ENCODE results near the gene SLAIN1. TPM values are rescaled to one million over a fixed set of nuclear protein-coding genes. Genes with fewer than 3 reads are reported as not detected.

SLAIN1 gene
- total RNA-seq, 2 experiments from 2014 or later = 16.4 to 31.7 TPM

DNA sequence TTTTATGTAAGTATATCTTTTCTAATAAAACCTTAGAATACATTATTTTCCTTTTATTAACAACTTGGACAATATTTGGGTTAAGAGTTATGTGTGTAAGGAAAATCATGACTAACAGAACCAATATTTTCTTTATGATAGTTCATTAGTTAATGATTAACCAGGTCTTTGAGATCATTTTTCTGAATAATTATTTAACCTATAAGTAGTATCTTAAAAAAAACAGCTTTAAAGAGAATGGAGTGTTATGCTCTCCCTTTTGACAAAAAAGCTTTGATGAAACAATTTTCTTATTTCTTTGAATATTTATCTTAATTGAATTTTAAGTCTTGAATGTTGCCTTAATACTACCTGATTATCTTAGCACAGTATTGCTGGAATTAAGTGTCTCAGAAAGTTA lies 3.8 kb downstream of the SLAIN1 start:
- no TSS peak for BruUV-seq (replicated peaks)
- Histone ChIP-seq H3K4me2 (ENCODE audit: low read length) (no peak overlapping the region), H3K9me3 (ENCODE audit: low read length) (no peaks in the 10 kb centered on the region), H3K27ac (ENCODE audit: low read depth, low read length, poor library complexity, severe bottlenecking) (no peak overlapping the region), H3K9me2 (ENCODE audit: insufficient read depth, low read length) (no peaks in the 10 kb centered on the region), H3K36me3 (ENCODE audit: insufficient read depth, low read length) (peaks cover 2% of the 10 kb centered on the region; the same call in 1 of the 2 replicates), H2AFZ (ENCODE audit: low read length) (no peak overlapping the region), H4K20me1 (ENCODE audit: insufficient read depth, low read length) (peaks cover 24% of the 10 kb centered on the region), H3K79me2 (ENCODE audit: insufficient read depth, low read depth, low read length) (peaks cover 22% of the 10 kb centered on the region; the same call in 1 of the 2 replicates), H3K4me3 (ENCODE audit: low read depth, low read length, poor library complexity, severe bottlenecking) (no peak overlapping the region), H3K4me1 (ENCODE audit: insufficient read depth, low read length, poor library complexity, severe bottlenecking) (peaks cover 23% of the 10 kb centered on the region)
- ChIA-PET CTCF (ENCODE audit: unreplicated experiment) (no interaction called here), POLR2A (interaction anchor here (0.6 to 0.8 kb wide), 4 partner anchors 40 to 762 kb away, joined by 3 to 5 read pairs (median 4); no protein-coding TSS in a partner anchor)
- intact Hi-C loops (cut with micrococcal nuclease; ENCODE audit: unreplicated experiment) = no loop called here
- no peak for TF ChIP-seq EZH2phosphoT487 (IDR thresholded peaks at IDR 0.05; ENCODE audit: borderline replicate concordance, low read depth, low read length)
- TF ChIP-seq, protein P1, sequence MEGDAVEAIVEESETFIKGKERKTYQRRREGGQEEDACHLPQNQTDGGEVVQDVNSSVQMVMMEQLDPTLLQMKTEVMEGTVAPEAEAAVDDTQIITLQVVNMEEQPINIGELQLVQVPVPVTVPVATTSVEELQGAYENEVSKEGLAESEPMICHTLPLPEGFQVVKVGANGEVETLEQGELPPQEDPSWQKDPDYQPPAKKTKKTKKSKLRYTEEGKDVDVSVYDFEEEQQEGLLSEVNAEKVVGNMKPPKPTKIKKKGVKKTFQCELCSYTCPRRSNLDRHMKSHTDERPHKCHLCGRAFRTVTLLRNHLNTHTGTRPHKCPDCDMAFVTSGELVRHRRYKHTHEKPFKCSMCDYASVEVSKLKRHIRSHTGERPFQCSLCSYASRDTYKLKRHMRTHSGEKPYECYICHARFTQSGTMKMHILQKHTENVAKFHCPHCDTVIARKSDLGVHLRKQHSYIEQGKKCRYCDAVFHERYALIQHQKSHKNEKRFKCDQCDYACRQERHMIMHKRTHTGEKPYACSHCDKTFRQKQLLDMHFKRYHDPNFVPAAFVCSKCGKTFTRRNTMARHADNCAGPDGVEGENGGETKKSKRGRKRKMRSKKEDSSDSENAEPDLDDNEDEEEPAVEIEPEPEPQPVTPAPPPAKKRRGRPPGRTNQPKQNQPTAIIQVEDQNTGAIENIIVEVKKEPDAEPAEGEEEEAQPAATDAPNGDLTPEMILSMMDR (conservative IDR thresholded peaks at IDR 0.05; ENCODE audit: low read length) = no peak
- no peak for DNase-seq (ENCODE audit: low spot score)

DNA sequence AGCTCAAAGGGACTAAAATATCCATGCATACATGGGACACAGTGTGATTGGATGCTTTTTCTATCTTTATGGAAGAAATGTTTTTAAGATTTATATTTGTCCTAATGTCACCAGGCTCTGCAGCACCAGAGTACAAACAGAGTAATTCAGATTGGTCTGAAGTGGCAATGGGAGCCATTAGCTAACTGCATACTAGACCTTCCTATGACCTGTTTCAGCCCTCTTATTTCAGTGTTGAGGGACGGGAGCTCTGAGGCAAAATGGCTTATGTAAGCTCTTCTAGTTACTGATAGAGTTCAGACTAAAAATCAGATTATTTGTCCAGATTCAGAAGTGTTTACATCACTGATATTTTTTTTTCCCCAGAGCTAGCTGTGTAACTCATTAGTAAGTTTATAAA lies 4.9 kb downstream of the SLAIN1 start:
- TF ChIP-seq, protein P1 (conservative IDR thresholded peaks at IDR 0.05; ENCODE audit: low read length) = no peak
- TF ChIP-seq EZH2phosphoT487 (IDR thresholded peaks at IDR 0.05; ENCODE audit: borderline replicate concordance, low read depth, low read length) = no peak
- Histone ChIP-seq H3K9me2 (ENCODE audit: insufficient read depth, low read length) (no peaks in the 10 kb centered on the region), H3K79me2 (ENCODE audit: insufficient read depth, low read depth, low read length) (peaks cover 22% of the 10 kb centered on the region; the same call in 1 of the 2 replicates), H3K4me3 (ENCODE audit: low read depth, low read length, poor library complexity, severe bottlenecking) (no peak overlapping the region), H3K27ac (ENCODE audit: low read depth, low read length, poor library complexity, severe bottlenecking) (no peak overlapping the region), H3K9me3 (ENCODE audit: low read length) (no peaks in the 10 kb centered on the region), H3K4me1 (ENCODE audit: insufficient read depth, low read length, poor library complexity, severe bottlenecking) (peaks cover 14% of the 10 kb centered on the region), H4K20me1 (ENCODE audit: insufficient read depth, low read length) (peaks cover 24% of the 10 kb centered on the region), H3K4me2 (ENCODE audit: low read length) (no peak overlapping the region), H2AFZ (ENCODE audit: low read length) (no peak overlapping the region), H3K36me3 (ENCODE audit: insufficient read depth, low read length) (peaks cover 6% of the 10 kb centered on the region; the same call in 1 of the 2 replicates)
- TSS peak; percentile 13 for BruUV-seq (replicated peaks)
- intact Hi-C loops (cut with micrococcal nuclease; ENCODE audit: unreplicated experiment) = no loop called here
- POLR2A ChIA-PET = interaction anchor here (0.5 kb wide), 1 partner anchor 968 kb away, joined by 3 read pairs; no protein-coding TSS in a partner anchor
- no peak for DNase-seq (ENCODE audit: low spot score)
- CTCF ChIA-PET (ENCODE audit: unreplicated experiment) = no interaction called here

DNA sequence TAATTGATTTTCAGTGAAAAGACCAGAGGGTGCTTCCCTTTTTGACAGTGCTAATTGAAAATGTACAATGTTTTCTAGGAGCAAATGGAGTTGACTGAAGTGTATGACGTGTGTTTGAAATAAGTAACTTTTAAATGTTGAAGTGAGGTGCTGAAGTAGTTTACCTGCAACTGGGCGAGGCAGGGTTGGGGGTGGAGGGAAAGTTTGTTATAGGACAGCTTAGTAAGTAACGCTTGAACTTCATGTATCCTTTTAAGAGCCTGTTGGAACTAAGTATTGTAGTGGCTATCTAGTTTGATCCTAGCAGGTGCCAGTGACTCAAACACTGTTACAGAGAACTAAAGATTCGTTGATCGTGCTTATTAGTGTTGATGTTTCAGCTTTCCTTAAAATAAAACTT lies 5.9 kb downstream of the SLAIN1 start:
- intact Hi-C loops (cut with micrococcal nuclease; ENCODE audit: unreplicated experiment) = no loop called here
- ChIA-PET CTCF (ENCODE audit: unreplicated experiment) (no interaction called here), POLR2A (interaction anchor here (0.6 kb wide), 1 partner anchor 286 kb away, joined by 4 read pairs; no protein-coding TSS in a partner anchor)
- peaks cover 14% of the 10 kb centered on the region for H3K4me1 ChIP-seq (ENCODE audit: insufficient read depth, low read length, poor library complexity, severe bottlenecking)
- H2AFZ ChIP-seq (ENCODE audit: low read length) = no peak overlapping the region
- TF ChIP-seq EZH2phosphoT487 (IDR thresholded peaks at IDR 0.05; ENCODE audit: borderline replicate concordance, low read depth, low read length) = no peak
- TF ChIP-seq, protein P1 (conservative IDR thresholded peaks at IDR 0.05; ENCODE audit: low read length) = no peak
- no peaks in the 10 kb centered on the region for H3K9me2 ChIP-seq (ENCODE audit: insufficient read depth, low read length)
- DNase-seq (ENCODE audit: low spot score) = no peak
- no peak overlapping the region for H3K4me3 ChIP-seq (ENCODE audit: low read depth, low read length, poor library complexity, severe bottlenecking)
- H3K79me2 ChIP-seq (ENCODE audit: insufficient read depth, low read depth, low read length) = peaks cover 22% of the 10 kb centered on the region; the same call in 1 of the 2 replicates
- no peak overlapping the region for H3K27ac ChIP-seq (ENCODE audit: low read depth, low read length, poor library complexity, severe bottlenecking)
- H3K4me2 ChIP-seq (ENCODE audit: low read length) = no peak overlapping the region
- H4K20me1 ChIP-seq (ENCODE audit: insufficient read depth, low read length) = peaks cover 24% of the 10 kb centered on the region
- BruUV-seq (replicated peaks) = no TSS peak
- H3K9me3 ChIP-seq (ENCODE audit: low read length) = no peaks in the 10 kb centered on the region
- peaks cover 11% of the 10 kb centered on the region; the same call in 1 of the 2 replicates for H3K36me3 ChIP-seq (ENCODE audit: insufficient read depth, low read length)

All from OCI-LY7 (cell line).